T-helper 1 cell (primary cell): ENCODE data around the gene LCLAT1.
A peak's percentile ranks its signal among the peaks of the same experiment; 100 is the strongest.
"Not testable (repeated sequence)": the region's sequence is repeated elsewhere in the genome, so short reads cannot be mapped to it uniquely, and the experiment has no call there.

Experiments used
- DNase-seq, 5 donors: peaks; one replicate each; pipeline ENCODE4 v3.0.0-alpha.2; 2012 to 2020

Gene LCLAT1

DNA sequence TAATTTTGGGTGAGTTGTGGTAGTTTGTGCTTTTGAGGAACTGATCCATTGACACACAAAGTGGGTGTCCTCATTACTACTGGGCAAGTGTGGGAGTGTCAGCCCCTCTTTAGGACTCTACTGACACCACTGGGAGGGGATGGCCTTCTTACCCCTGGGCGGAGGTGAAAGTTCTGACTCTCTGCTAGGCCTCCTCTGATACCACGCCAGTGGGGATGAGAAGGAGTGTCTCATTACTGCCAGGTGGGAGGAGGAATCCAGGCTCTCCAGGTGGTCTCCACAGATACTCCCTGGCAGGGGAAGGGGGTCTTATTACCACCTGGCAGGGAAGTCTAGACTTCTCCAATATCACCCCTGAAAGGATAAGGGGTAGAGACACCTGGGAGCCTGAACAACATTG lies 9.1 kb downstream of the LCLAT1 start:
- DNase-seq, result no peak

DNA sequence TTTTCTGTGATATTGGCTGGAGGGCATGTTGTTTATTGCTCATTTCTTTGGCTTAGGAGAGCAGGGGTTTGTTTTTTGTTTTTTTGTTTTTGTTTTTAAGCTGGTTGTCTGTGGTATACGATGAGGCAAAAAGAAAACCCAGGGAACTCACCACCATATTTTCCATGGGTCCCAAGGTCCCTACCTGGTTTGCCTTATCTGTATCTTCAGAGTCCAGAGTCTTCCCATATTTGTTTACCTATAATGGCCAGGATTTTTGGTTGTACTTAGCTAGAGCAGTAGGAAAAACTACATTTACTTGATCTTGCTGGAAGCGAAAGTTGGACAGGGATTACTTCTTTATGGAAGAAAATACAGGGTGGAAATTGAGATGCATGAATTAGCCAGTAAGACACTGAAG lies 9.5 kb downstream of the LCLAT1 start:
- DNase-seq, result no peak

DNA sequence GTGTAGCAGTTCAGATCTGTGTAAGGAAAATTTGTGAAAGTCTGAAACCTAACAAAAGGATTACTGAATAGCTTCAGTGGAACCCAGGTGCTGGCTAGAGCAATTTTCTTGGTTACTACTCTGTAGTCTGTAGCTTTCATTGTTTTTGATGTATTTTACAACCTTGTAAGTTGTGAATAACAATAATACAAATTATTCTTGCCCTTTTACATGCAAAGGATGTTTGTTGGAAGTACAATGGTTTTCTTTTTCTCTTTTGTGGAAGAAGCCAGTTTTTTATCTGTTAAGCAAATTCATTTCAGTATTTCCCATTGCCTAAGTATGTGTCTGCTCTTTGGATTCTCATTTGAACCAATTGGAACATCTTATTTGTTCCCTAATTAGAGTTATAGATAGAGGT lies 10.2 kb downstream of the LCLAT1 start:
- no peak for DNase-seq

DNA sequence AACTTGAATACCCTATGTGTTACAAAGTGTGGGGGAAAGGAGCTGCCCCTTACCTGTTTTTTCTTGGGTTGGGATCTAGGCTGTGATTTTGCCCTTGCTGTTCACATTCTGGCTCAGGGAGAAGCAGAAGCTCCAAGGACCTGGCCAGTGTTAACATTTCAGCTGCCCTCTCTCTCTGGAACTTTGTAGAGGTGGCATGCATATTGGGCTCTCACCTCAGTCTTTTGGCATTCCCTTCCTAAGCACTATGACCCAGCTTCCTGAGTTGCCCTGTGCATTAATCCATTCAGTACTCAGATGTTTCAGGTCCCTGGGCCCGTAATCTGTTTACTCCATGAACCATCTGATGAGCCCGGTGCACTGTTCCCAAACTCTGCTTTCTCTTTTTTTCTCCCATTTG lies 12.1 kb downstream of the LCLAT1 start:
- no peak for DNase-seq

DNA sequence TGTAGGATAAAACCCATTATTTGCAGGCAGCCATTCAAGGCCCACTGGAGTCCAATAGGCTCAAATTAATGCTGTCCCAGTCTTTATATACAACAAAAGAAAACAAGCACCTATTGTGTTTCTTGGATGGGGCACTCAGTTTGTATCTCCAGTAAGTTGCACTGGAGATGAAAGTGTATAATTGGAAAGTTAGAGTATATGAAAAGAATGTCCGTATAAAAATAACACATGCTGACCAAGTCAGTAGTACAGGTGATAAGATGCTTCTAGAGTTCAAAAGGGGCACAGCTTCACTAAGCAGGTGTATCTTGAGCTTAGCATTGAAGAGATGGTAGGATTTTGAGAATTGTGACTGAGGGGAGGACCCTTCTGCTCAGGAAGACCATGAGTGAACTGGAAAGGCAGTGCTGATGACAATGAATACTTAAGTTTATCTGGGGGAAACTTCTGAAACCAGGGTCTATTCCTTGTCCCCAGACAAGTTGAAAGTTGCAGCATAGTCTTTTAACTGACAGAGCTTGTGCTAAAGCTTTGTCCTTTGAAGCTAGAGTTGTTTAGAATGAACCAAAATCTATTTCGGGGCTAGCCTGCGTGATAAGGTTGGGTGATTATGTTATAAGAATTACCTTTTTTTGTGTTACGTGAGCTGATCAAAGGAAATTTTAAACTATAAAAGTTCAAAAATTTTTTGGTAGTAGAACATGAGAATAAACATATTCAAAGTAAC lies 15.2 kb downstream of the LCLAT1 start:
- no peak for DNase-seq

DNA sequence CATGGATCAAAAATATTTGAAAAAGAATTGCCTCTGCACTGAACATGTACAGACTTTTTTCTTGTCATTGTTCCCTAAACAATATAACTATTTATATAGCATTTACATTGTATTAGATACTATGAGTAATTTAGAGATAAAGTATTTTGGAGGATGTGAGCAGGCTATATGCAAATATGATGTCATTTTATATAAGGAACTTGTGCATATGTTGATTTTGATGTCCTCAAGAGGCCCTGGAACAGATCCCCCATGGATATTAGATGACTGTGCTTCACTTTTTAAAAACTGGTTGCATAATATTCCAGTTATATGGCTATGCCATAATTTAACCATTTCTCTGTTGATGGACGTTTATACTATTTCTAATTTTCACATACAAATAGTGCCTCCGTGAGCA lies 16.5 kb downstream of the LCLAT1 start:
- DNase-seq, result no peak

DNA sequence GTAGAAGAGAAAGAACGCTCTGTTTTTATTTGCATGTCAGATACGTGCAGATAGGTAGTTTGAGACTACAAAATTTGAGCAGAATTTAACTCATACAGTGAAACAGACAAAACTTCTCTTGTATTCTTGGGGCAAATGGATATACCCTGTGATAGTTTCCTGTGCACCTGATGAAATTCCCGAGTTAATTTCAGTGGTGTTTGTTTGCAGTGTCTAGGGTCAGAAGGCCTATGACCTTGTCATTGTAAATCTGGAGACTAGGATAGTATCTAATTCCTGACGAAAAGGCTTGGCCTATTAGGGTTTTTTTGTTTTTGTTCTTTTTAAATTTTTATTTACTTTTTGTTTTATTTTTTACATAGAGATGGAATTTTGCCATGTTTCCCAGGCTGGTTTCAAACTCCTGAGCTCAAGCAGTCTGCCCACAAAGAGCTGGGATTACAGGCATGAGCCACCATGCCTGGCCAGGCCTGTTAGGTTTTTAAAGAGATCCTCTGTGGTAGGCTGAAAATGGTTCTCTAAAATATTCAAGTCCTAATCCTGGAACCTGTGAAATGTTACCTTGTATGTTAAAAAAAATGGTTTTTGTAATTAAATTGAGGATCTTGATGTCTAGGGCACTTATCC lies 17.6 kb downstream of the LCLAT1 start:
- DNase-seq, result no peak

DNA sequence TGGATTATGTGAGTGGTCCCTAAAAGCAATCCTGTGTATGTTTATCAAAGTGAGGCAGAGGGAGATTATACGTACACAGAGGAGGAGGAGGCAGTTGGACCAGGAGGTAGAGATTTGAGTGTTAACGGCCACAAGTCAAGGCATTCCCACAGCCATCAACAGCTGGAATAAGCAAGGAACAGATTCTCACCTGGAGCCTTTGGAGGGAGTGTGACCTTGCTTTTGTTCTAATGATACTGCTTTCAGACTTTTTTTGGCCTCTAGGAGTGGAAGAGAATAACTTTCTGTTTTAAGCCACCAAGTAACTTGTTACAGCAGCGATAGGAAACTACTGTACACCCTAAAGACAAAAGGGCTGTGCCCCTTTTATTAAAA lies 18.1 kb downstream of the LCLAT1 start:
- no peak for DNase-seq

DNA sequence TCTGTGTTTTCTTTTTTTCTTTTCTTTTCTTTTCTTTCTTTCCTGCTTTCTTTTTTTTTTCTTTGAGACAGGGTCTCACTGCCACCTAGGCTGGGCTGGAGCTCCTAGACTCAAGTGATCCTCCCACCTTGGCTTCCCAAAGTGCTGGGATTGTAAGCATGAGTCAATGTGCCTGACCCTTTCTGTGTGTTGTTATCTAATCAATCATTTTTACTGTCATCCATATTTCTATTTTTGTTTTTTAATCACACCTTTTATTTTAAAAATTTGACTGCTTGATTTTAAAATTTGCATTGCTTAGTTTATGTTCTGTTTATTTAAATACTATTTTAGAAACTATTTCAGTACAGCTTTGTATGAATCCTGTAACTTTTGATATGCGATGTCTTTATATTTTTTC lies 19.2 kb downstream of the LCLAT1 start:
- no peak for DNase-seq

DNA sequence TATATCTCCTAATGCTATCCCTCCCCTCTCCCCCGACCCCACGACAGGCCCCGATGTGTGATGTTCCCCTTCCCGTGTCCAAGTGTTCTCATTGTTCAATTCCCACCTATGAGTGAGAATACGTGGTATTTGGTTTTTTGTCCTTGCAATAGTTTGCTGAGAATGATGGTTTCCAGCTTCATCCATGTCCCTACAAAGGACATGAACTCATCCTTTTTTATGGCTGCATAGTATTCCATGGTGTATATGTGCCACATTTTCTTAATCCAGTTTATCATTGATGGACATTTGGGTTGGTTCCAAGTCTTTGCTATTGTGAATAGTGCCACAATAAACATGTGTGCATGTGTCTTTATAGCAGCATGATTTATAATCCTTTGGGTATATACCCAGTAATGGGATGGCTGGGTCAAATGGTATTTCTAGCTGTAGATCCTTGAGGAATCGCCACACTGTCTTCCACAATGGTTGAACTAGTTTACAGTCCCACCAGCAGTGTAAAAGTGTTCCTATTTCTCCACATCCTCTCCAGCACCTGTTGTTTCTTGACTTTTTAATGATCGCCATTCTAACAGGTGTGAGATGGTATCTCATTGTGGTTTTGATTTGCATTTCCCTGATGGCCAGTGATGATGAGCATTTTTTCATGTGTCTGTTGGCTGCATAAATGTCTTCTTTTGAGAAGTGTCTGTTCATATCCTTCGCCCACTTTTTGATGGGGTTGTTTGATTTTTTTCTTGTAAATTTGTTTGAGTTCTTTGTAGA lies 20.2 kb downstream of the LCLAT1 start:
- not testable (repeated sequence) for DNase-seq

DNA sequence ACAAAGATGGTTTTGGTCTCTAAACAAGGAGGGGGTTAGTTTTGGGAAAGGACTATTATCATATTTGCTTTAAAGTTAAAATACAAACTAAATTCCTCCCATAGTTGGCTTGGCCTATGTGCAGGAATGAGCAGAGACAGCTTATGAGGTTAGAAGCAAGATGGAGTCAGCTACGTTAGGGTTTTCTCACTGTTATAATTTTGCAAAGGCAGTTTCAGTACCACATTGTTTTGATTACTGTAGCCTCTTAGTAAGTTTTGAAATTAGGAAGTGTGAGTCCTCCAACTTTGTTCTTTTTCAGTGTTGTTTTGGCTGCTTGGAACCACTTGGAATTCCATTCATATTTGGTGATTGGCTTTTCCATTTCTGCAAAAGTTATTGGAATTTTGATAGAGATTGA lies 23.4 kb downstream of the LCLAT1 start:
- no peak for DNase-seq

DNA sequence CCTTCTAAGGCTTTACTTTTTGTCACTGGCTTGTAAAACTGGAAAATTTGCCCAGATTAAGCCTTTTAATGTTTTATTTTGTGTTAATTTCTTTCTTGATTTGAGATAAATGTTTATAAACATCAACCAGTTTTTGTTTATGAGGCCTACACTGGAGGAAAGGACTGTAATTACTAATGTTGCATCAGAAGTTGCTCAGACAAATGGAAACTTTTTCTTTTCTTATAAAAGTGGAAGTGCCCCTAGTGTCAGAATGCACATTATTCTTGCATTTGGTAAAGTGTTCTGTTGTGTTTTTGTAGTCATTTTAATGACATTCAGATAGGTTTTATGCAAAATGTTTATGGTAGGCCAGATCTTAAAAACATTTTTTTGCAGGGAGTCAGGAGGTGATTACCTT lies 25.3 kb downstream of the LCLAT1 start:
- peak in 1 of 5 donors; percentile 29 for DNase-seq

DNA sequence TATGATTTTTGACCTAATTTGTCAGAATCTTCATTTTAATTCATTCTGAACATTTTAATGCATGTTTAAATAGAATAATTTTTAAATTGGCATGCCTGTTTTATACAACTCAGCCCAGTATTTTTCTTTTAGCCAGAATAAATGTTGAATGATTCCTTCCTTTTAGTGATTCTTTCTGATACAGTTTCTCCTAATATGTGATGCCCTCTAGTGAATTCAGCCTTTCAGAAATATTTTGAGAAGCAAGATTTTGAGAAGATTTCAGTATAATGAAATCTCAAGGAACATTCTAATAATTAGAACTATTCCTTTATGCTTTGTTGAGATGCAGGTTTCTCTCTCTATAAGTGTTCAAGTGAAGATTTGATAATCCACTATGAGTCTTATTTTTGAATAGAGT lies 28.5 kb downstream of the LCLAT1 start:
- DNase-seq, result no peak

DNA sequence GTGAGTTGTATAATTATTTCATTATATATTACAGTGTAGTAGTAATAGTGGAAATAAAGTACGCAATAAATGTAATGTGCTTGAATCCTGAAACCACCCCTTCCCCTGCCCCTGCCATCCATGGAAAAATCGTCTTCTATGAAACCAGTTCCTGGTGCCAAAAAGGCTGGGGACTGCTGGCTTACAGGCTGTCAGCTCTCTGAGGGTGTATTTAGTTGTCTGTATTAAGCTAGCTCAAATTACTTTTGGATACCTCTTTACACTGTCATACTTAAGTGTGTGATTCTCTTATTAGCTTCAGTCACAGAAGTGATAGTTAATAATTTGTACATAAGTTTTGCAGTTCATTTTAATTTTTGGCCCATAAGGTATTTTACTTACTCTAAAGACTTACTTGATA lies 29.6 kb downstream of the LCLAT1 start:
- no peak for DNase-seq

DNA sequence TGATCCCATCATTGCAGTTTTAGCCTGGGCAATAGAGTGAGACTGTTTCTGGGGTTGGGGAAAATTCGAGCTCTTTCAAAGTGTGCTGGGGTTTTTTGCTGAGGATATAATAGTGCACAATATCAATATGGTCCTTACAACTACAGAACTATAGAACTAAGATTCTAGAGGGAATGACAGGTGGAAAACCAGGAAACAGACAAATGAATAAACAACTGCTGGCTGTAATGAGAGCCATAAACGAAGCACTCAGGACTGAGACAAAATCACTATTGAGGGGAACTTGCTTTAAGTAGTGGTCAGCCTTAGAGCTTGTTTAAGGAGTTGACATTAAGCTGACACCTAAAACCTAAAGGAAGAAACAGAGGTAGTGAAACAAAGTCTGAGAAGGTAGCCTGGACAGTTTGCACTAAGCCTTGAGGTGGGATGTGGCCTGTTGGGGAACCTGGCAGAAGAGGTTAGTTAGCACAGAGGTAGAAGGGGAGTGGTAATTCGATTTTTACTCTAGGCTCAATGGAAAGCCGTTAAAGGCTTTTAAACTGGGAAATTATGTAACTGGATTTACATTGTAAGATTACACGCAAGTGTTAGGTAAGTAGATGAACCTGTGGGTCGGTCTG lies 33.8 kb downstream of the LCLAT1 start:
- no peak for DNase-seq

DNA sequence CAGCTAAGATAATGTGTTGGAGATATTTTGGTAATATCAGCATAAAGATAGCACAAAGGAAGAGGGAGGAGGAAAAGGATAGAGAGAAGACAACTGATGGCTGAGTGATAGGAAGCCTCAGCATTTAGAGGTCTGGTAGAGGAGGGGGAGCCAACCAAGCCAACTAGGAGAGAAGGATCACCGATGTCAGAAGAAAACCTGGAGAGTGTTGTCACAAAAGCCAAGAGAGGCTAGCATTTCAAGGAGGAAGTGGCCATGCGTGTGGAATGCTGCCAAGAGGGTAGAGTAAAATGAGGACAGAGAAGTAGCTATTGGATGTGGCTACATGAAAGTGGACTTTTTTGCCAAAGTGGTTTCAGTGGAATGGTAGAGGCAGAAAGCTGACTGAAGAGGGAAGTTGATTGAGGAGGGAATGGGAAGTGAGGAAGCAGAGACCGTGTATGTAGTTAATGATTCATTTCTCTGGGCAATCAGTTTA lies 34.3 kb downstream of the LCLAT1 start:
- no peak for DNase-seq

DNA sequence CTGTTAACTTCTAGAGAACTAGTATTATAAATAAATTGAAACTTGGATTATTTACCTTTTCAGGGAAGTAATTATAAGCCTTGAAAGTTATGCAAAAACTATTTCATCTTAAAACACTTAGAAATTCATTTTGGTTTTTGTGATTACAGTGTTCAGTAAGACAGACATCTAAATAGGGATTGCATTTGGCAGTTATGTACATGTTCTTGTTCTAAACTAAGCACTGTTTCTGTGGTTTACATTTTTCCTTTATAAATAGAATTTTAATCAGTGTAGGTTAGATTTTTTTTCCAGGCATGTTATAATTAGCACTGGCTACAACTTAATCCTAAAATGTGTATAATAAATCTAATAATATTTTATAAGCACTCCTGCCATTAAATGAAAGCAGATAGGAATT lies 35.0 kb downstream of the LCLAT1 start:
- no peak for DNase-seq

DNA sequence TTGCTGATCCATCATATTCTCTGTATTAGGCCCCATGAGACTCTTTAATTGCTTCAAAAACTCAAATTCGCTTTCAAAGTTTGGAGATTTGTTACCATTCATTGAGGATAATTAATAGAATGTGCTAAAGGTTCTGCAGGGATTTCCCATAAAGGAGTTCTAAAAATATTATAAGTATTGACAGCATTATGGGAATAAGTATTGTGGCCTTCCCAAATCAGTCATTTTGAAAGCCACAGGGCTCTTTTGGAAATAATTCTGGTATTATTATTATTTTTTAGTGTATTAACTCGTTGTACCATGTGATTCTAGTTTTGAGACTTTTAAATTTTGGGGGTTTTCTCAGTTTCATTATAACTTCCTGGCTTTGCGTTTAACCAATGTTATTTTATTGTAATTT lies 37.1 kb downstream of the LCLAT1 start:
- DNase-seq, result no peak

DNA sequence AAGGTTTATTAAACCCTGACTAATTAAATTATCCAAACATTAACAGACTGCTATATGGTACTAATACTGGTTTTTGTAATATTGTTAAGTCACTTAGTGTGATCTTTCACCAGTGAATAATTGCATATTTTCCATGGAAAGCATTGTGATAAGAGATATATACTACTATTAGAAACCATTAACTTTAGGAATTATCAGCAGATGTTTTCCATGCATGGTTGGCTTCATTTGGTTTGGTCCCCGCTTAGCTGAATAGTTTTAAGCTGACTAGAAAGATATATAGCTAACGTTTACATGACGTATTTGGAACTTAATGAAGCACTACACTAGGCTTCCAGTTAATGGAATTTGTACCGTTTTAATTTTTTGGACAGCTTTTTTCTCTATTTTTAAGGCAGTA lies 37.9 kb downstream of the LCLAT1 start:
- no peak for DNase-seq

DNA sequence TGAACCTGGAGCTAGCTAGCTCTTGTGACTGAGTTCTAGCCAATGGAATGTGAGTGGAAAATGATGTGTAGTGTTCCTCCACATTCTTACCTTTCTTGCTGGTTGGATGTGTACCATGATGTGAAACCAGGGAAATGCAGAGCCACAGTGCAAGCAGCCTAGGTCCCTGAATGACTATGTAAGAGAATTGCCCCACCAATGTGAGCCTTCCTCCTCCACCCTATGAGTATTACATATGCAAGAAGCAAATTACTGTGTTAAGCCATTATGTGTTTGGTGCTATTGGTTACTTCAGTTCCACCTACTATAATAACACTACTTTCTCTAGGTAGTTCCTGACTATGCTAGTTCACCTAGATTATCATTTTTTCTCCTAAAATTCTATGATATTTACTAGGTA lies 39.6 kb downstream of the LCLAT1 start:
- no peak for DNase-seq

DNA sequence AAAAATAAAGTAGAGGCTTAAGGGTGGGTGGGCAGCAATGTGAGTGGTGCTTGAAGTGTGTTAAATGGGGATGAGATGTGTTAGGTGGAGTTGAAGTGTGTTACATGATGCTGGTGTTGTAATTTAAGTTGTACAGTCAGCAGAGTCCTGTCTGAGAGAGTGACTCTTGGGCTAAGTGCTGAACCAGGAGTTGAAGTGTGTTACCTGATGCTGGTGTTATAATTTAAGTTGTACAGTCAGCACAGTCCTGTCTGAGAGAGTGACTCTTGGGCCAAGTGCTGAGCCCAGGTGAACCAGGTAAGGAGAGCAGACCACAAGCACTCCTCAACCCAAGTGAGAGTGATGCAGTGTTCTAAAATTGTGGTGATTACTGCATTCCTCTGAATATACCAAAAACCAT lies 40.6 kb downstream of the LCLAT1 start:
- no peak for DNase-seq

DNA sequence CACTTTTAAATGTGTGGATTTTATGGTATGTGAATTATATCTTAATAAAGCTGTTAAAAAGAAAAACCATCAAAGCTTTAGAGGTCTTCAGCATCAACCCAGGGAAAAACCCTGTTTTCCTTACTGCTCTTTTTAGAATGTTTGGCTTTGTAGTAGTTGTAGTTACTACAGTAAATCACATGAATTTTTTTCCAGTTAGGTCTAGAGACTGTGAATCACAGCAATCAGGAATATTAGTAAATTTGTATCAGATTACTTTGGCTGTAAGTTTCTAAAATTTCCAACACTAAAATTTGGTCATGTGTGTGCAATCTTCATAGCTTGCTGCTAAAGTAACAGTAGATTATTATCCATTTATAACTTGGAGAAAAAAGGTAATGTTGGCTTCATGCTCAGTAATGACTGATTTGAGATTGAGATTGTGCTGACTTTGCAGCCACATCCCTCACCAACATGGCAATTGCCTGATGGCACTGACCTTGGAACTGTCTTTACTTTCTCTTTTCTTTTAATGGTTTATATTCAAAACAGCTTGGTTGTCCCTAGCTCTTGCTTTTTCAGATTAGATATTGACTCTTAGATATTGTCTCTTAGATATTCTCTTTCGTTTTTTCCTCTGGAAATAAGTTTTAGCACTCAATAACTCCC lies 41.1 kb downstream of the LCLAT1 start:
- DNase-seq, result no peak

DNA sequence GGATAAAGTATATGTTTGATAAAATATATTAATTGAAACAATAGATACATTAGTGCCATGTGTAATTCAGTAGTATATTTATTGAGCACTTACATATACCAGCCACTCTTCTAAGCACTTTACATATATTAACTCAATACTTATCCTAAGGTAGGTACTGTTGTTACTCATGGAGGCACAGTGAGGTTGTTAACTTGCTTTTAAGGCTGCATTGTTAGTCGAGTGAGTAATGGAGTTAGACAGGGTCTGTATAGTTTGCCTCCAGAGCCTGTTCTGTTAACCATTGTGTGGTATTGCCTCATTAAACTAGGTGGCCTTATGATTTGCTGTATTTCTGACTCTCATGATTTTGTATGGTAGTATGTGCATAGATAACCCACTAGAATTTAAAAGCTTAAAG lies 44.2 kb downstream of the LCLAT1 start:
- DNase-seq, result no peak
